GM12892 (cell line): Measurements from ENCODE around the gene FBXO39.
"Not testable (repeated sequence)": the region's sequence is repeated elsewhere in the genome, so short reads cannot be mapped to it uniquely, and the experiment has no call there.

Source experiments
- DNase-seq: peaks from one replicate; pipeline ENCODE4 v3.0.0; 2011; ENCODE audit not compliant: insufficient read length
- FAIRE-seq: peaks from 2 replicates; lab custom pipeline; 2011; peaks lifted over from hg19 to GRCh38; lab: Jason Lieb, UNC
- POLR2A ChIP-seq: IDR thresholded peaks from 2 replicates; pipeline ENCODE4 v1.6.1; 2011; ENCODE audit warnings: low read depth, low read length, control low read depth
- POLR2AphosphoS5 ChIP-seq: IDR thresholded peaks from 2 replicates; pipeline ENCODE4 v1.6.1; 2011; ENCODE audit warnings: low read depth, low read length, control low read depth
- TAF1 ChIP-seq: IDR thresholded peaks from 2 replicates; pipeline ENCODE4 v1.6.1; 2011; ENCODE audit warnings: low read depth, mild to moderate bottlenecking, control low read depth, low read length, borderline replicate concordance

The FBXO39 gene

DNA sequence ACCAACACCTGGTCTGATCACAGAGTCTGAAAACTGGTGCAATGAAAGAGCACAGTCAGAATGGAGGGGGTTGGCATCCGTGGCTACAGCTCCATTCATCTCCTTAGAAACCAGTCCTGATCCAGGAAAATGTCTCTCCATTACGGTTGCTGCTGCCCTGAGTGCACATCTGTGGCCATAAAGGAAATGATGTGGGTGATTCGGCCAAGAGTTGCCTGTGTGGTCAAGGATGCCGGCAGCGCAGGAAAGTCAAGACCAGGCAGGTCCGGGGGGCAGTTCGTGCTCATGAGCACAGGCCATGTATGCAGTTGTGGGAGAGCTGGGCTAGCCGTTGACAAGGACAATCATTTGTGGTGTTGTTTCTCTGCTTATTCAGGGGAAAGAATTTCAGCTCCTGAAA lies 14.2 kb upstream of the FBXO39 start:
- TF ChIP-seq TAF1, result no peak
- peak; percentile 39; the same call in 1 of the 2 replicates for TF ChIP-seq POLR2AphosphoS5
- TF ChIP-seq POLR2A, result no peak
- FAIRE-seq (no peak), DNase-seq (no peak)

DNA sequence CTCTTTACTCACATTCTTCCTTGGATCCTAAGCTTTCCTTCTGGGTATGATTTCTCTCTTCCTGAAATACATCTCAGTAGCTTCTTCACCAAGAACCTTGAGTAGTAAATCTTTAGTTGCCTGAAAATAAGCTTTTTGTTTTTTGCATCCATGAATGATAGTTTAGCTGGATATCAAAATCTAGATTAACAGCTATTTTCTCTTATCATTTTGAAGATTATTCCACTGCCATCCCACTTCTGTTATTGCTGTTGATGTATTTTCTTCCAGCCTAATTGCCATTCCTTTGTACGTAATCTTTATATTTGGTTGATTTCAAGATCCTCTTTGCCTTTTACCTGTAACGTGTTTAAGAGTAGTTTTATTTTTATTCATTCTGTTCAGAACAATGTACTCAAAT lies 7.6 kb upstream of the FBXO39 start:
- no peak for DNase-seq
- TF ChIP-seq POLR2A (no peak), POLR2AphosphoS5 (no peak), TAF1 (no peak)
- no peak for FAIRE-seq

DNA sequence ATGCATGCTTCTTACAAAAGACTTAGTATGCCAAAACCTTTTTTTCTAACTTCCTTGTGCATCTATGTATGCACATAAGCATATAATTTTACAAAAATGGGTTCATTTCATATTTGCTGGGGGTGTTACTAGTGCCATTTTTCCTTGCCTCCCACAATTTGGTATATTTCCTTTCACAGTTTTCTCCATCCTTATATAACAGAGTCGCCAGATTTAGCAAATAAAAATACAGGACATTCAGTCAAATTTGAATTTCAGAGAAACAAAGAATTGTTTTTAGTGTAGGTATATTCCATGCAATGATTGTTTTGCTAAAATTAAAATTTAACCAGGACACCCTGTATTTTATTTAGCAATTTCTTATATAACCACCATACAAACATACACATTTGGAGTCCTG lies 4.0 kb upstream of the FBXO39 start:
- TF ChIP-seq POLR2AphosphoS5, result no peak
- TF ChIP-seq POLR2A, result no peak
- no peak for TF ChIP-seq TAF1
- DNase-seq, result no peak

DNA sequence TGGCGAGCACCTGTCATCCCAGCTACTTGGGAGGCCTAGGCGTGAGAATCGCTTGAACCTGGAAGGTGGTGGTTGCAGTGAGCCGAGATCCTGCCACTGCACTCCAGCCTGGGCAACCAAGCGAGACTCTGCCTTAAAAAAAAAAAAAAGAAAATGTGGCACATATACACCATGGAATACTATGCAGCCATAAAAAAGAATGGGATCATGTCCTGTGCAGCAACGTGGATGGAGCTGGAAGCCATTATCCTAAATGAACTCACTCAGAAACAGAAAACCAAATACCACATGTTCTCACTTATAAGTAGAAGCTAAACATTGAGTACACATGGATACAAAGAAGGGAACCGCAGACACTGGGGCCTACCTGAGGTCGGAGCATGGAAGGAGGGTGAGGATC lies 1.1 kb upstream of the FBXO39 start:
- FAIRE-seq, DNase-seq: not testable (repeated sequence)

More for the DNA sequence above, 4.0 kb upstream of the FBXO39 start:
- FAIRE-seq, result no peak

DNA sequence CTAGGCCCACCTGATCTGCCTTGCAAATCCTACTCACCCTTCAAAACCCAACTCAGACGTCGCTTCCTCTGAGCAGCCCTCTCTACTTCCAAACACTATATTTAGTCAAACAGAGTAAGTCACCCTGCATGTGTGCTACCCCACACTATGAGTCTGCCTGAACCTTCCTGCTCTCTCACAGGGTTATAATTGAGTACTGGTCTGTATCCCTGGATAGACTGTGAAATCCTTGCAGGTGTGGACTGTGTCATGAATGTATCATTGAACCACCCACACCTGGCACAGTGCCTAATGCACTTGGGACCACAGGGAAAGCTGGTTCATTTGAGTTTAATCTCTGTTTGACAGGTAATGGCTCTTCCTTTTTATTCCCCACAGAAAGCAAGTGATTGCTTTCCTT lies 3.4 kb downstream of the FBXO39 start:
- no peak for TF ChIP-seq TAF1
- no peak for TF ChIP-seq POLR2A
- no peak for TF ChIP-seq POLR2AphosphoS5
- DNase-seq (no peak), FAIRE-seq (no peak)

DNA sequence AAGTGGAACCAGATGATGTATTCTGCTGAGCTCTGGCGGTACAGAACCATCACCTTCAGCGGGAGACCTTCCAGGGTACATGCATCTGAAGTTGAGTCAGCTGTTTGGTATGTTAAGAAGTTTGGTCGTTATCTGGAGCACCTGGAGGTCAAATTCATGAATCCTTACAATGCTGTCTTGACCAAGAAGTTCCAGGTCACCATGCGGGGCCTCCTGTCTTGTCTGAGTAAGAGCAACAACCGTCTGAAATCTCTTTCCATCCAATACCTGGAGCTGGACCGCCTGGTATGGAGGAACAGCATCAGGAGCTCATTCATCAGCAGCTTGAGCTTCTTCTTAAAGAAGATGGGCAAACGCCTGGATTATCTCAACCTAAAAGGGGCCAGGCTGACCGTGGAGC lies 4.0 kb downstream of the FBXO39 start:
- DNase-seq, result no peak
- no peak for FAIRE-seq
- no peak for TF ChIP-seq TAF1
- no peak for TF ChIP-seq POLR2AphosphoS5
- TF ChIP-seq POLR2A, result no peak

DNA sequence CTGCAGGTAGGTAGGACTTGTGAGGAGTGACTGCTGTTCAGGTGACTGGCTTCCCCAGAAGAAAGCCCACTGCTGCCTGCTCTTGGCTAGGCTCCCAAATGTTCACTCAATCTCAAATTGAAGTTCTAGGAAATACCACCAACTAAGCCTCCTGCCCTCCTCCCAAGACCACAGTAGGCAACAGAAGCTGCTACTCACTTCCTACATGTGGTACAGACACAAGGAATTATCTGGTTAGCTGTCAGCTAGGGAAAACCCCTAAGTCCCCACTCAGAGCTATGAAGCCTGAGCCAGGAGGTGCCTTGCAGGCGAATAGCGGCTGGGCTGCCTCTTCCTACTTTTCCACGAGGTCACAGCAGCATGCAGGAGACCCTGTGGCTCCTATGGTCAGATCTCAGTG lies 4.9 kb downstream of the FBXO39 start:
- DNase-seq (no peak), FAIRE-seq (no peak)
- TF ChIP-seq TAF1 (no peak), POLR2AphosphoS5 (no peak), POLR2A (no peak)

DNA sequence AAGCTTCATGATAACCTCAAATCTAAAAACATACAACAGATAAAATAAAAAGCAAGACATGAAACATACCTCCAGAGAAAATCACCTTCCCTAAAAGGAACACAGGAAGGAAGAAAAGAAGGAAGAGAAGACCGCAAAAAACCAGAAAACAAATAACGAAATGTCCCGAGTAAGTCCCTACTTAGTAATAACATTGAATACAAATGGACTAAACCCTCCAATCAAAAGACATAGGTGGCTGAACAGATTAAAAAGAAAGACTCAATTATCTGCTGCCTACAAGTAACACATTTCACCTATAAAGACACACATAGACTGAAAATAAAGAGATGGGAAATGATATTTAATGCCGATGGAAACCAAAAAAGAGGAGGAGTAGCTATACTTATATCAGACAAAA lies 6.2 kb downstream of the FBXO39 start:
- FAIRE-seq (no peak), DNase-seq (no peak)
- TF ChIP-seq POLR2A, result no peak
- TF ChIP-seq POLR2AphosphoS5, result no peak
- TF ChIP-seq TAF1, result no peak

DNA sequence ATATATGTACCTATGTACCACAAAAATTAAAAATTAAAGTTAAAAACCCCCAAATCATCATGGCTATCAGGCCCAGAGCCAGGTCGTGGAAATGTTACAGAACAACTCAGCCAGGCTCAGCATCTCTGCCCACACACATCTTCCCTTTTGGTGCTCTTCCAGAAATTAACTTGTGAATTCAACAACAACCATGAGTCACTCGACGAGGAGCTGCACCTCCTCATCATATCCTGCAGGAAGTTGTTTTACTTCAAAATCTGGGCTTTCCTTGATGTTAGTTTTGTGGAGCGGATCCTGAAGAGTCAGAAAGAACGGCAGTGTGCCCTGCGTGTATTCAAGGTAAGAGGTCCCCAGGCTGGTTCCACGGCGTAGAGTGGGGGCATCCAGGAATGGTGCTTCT lies 10.6 kb downstream of the FBXO39 start:
- DNase-seq (no peak), FAIRE-seq (no peak)
- TF ChIP-seq POLR2AphosphoS5, result no peak
- TF ChIP-seq POLR2A, result no peak
- TF ChIP-seq TAF1, result no peak

DNA sequence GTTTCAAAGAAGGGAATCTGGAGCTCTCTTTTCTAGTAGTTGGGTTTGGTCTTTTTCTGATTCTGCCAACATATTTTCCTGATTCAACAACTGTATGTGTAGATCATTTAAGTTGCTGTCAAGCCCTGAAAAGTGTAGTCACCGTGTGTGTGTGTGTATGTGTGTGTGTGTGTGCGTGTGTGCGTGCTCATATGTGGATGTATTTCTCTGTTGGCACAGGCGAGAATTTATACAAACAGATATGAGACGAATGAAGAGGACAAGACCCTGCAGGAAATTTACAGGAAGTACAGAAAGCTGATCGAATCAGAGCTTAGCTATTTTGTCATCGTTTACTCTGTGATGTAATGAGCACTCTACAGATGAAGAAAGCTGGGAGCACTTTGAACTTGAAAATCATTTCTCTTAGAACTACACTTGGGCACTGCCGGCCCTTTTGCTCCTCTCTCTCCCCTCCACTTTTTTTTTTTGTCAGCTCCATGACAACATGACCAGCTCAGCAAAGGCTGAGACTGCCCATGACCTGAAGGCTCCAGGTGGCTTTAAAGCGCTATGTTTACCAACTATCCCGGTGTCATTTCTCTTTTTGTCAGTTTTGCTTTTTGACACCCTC lies 11.2 kb downstream of the FBXO39 start:
- FAIRE-seq (no peak), DNase-seq (no peak)
- TF ChIP-seq POLR2AphosphoS5, result no peak

DNA sequence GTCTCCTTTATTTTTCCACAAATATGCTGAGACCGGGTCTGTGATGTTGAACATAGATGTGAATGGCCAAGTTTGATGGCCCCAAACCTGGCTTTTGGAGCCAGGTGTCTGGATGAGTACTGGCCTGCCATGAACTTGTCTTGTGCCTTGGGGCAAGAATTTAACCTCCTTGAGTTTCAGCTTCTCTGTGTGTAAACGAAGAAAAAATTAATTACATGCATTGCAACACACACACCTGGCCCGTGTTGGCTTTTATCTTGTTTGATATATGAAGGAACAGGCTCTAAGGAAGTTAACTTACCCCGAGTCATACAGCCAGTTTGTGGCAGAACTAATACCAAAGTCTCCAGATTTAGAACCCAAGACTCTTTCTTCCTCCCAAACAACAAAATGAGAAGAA lies 13.1 kb downstream of the FBXO39 start:
- FAIRE-seq, result no peak
- no peak for TF ChIP-seq TAF1
- TF ChIP-seq POLR2AphosphoS5, result no peak
- TF ChIP-seq POLR2A, result no peak
- no peak for DNase-seq

DNA sequence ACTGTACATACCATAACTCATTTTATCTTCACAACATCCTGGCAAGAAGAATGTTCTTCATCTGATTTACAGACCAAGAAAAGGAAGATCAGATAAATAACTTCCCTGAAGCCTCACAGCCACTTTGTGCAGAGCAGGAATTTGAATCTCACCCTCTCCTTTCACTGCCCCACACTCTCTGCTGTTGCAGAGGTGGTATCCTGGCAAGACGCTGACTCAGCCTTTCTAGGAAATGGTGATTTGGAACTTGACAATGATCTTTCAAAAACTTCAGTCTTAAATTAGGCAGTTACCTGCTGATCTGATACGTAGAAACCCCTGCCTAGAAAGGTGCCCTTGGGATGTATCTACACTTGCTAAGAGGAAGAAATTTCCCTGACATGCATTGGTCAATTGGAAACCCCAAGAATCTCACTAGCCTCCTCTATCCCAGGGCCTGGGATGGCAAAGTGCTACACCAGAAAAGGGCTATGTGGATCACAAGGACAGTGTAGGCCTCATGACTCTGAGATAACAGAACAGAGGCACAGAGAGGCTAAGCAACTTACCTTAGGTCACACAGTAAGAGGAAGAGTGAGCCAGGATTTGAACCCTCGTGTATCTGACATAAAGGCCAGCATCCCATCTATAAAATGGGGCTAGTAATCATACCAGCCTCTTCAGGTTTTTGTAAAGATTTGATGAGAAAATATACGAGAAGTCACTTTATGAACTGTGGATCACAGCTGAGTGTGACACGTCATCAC lies 17.9 kb downstream of the FBXO39 start:
- TF ChIP-seq POLR2AphosphoS5 (no peak), POLR2A (no peak), TAF1 (no peak)
- FAIRE-seq (no peak), DNase-seq (no peak)
